Gastrocnemius medialis (tissue), 4 donors: ENCODE measurements around the gene CD82.

Experiments
- CTCF ChIP-seq, 5 experiments: fragments of 450-650 bp in 3 of 5; fragments of 200-600 bp in 2 of 5; sonication (generic) in 2 of 5; IDR thresholded peaks in 4 of 5; conservative IDR thresholded peaks in 1 of 5; 1 replicate in 4 of 5; 2 replicates in 1 of 5; pipeline ENCODE4 v1.5.1; 2016 to 2019; ENCODE audit warnings: antibody characterized with exemption in 5 of 5, mild to moderate bottlenecking in 3 of 5, moderate library complexity in 3 of 5
- POLR2A ChIP-seq, 2 donors: fragments of 450-650 bp; IDR thresholded peaks; one replicate each; pipeline ENCODE4 v1.6.1; 2017; ENCODE audit warnings: antibody characterized with exemption in 2 of 2, mild to moderate bottlenecking in 2 of 2, moderate library complexity in 2 of 2

GRCh38 chr11:44572884-44573283 is 7.4 kb downstream of the CD82 start:
- no peak for TF ChIP-seq CTCF (IDR thresholded peaks at IDR 0.05 in 4 of 5, conservative IDR thresholded peaks at IDR 0.05 in 1 of 5)
- TF ChIP-seq POLR2A (IDR thresholded peaks at IDR 0.05): no peak
